ENCODE measurements around the gene OAF.
"Not testable (repeated sequence)": the region's sequence is repeated elsewhere in the genome, so short reads cannot be mapped to it uniquely, and the experiment has no call there.

Gene OAF

GRCh38 chr11:120271672-120272071 lies 60.8 kb downstream of the OAF start:
- no peak for DNase-seq

- no peak for DNase-seq
Measured at GRCh38 chr11:120272303-120272702, 61.5 kb downstream of the OAF start.

GRCh38 chr11:120273432-120273831 lies 62.6 kb downstream of the OAF start:
- DNase-seq = no peak

GRCh38 chr11:120273956-120274355 lies 63.1 kb downstream of the OAF start:
- DNase-seq = not testable (repeated sequence)

- DNase-seq = no peak
Measured at GRCh38 chr11:120279502-120279901, 68.7 kb downstream of the OAF start.
